ENCODE data around the gene RSRC1.

The RSRC1 gene

GRCh38 chr3:158095111-158095813, 14.6 kb upstream of the RSRC1 start:
- no peak for TF ChIP-seq EGR1 (IDR thresholded peaks at IDR 0.05)
- no peak for TF ChIP-seq TEAD4 (IDR thresholded peaks at IDR 0.05)
- no peak for TF ChIP-seq YY1 (IDR thresholded peaks at IDR 0.05; ENCODE audit: low read depth)
- no peak for TF ChIP-seq MAX (IDR thresholded peaks at IDR 0.05)
- TF ChIP-seq CREB1 (IDR thresholded peaks at IDR 0.05; ENCODE audit: low read depth), result no peak
- TF ChIP-seq REST (IDR thresholded peaks at IDR 0.05; ENCODE audit: low read depth), result no peak
- no peak for TF ChIP-seq NFIC (IDR thresholded peaks at IDR 0.05)
- no peak for TF ChIP-seq TCF12 (IDR thresholded peaks at IDR 0.05; ENCODE audit: low read depth)
- no peak for TF ChIP-seq EP300 (IDR thresholded peaks at IDR 0.05; ENCODE audit: borderline replicate concordance)
- TF ChIP-seq CEBPB (IDR thresholded peaks at IDR 0.05), result no peak
- no peak for TF ChIP-seq RAD21 (IDR thresholded peaks at IDR 0.05; ENCODE audit: low read depth)
- TF ChIP-seq USF1 (IDR thresholded peaks at IDR 0.05), result no peak
- no peak for TF ChIP-seq ZBTB7A (IDR thresholded peaks at IDR 0.05; ENCODE audit: low read depth)
- no peak for TF ChIP-seq FOXM1 (IDR thresholded peaks at IDR 0.05; ENCODE audit: borderline replicate concordance, low read depth)

GRCh38 chr3:158095814-158096704, 13.8 kb upstream of the RSRC1 start:
- TF ChIP-seq EGR1 (IDR thresholded peaks at IDR 0.05), result no peak
- no peak for TF ChIP-seq TCF12 (IDR thresholded peaks at IDR 0.05; ENCODE audit: low read depth)
- TF ChIP-seq RAD21 (IDR thresholded peaks at IDR 0.05; ENCODE audit: low read depth), result no peak

- TF ChIP-seq TEAD4 (IDR thresholded peaks at IDR 0.05) (no peak), RAD21 (IDR thresholded peaks at IDR 0.05; ENCODE audit: low read depth) (no peak), EGR1 (IDR thresholded peaks at IDR 0.05) (no peak), YY1 (IDR thresholded peaks at IDR 0.05; ENCODE audit: low read depth) (no peak), MAX (IDR thresholded peaks at IDR 0.05) (no peak), FOXM1 (IDR thresholded peaks at IDR 0.05; ENCODE audit: borderline replicate concordance, low read depth) (no peak), EP300 (IDR thresholded peaks at IDR 0.05; ENCODE audit: borderline replicate concordance) (no peak), TCF12 (IDR thresholded peaks at IDR 0.05; ENCODE audit: low read depth) (no peak), NFIC (IDR thresholded peaks at IDR 0.05) (no peak), CREB1 (IDR thresholded peaks at IDR 0.05; ENCODE audit: low read depth) (no peak), CEBPB (IDR thresholded peaks at IDR 0.05) (no peak)
Measured at GRCh38 chr3:158097081-158097592, 12.8 kb upstream of the RSRC1 start.

- TF ChIP-seq FOXM1 (IDR thresholded peaks at IDR 0.05; ENCODE audit: borderline replicate concordance, low read depth), result no peak
- no peak for TF ChIP-seq NFIC (IDR thresholded peaks at IDR 0.05)
- TF ChIP-seq TCF12 (IDR thresholded peaks at IDR 0.05; ENCODE audit: low read depth), result peak; percentile 55; the same call in 1 of the 2 replicates
- TF ChIP-seq TAF1 (IDR thresholded peaks at IDR 0.05; ENCODE audit: low read depth), result peak; percentile 63; the same call in 1 of the 2 replicates
- TF ChIP-seq RAD21 (IDR thresholded peaks at IDR 0.05; ENCODE audit: low read depth), result no peak
- TF ChIP-seq TEAD4 (IDR thresholded peaks at IDR 0.05), result 0 out of 2 replicates have a peak, but pooled peaks have one; percentile 9
- TF ChIP-seq YY1 (IDR thresholded peaks at IDR 0.05; ENCODE audit: low read depth), result 0 out of 2 replicates have a peak, but pooled peaks have one; percentile 42
- TF ChIP-seq ZBTB7A (IDR thresholded peaks at IDR 0.05; ENCODE audit: low read depth), result 0 out of 2 replicates have a peak, but pooled peaks have one; percentile 33
- peak; percentile 99 for TF ChIP-seq REST (IDR thresholded peaks at IDR 0.05; ENCODE audit: low read depth)
- no peak for TF ChIP-seq EGR1 (IDR thresholded peaks at IDR 0.05)
- TF ChIP-seq USF1 (IDR thresholded peaks at IDR 0.05), result peak; percentile 49
- TF ChIP-seq EP300 (IDR thresholded peaks at IDR 0.05; ENCODE audit: borderline replicate concordance), result no peak
- no peak for TF ChIP-seq CEBPB (IDR thresholded peaks at IDR 0.05)
- peak; percentile 92 for TF ChIP-seq MAX (IDR thresholded peaks at IDR 0.05)
Measured at GRCh38 chr3:158097593-158098308, 12.1 kb upstream of the RSRC1 start.

All from Ishikawa (cell line).